HepG2 (cell line): ENCODE data around the gene ANKRD35. TPM values are rescaled to one million over a fixed set of nuclear protein-coding genes. Genes with fewer than 3 reads are reported as not detected.

ENCODE experiments used
- AFF4 ChIP-seq: sonication (generic); formaldehyde crosslinking; IDR thresholded peaks from 2 replicates; pipeline ENCODE4 v1.4.0; 2020; ENCODE audit warnings: missing genetic modification reagents
- AHDC1 ChIP-seq: sonication (generic); formaldehyde crosslinking; IDR thresholded peaks from 2 replicates; pipeline ENCODE4 v1.5.1; 2020; ENCODE audit warnings: mild to moderate bottlenecking, missing genetic modification reagents, borderline replicate concordance
- ELF4 ChIP-seq: sonication (generic); formaldehyde crosslinking; IDR thresholded peaks from 2 replicates; pipeline ENCODE4 v1.5.0; 2020; ENCODE audit warnings: missing genetic modification reagents, mild to moderate bottlenecking, moderate library complexity, borderline replicate concordance
- HOXA3 ChIP-seq: sonication (generic); formaldehyde crosslinking; IDR thresholded peaks from 2 replicates; pipeline ENCODE4 v1.5.0; 2020; ENCODE audit warnings: missing genetic modification reagents
- KDM2A ChIP-seq: sonication (generic); formaldehyde crosslinking; IDR thresholded peaks from 2 replicates; pipeline ENCODE4 v1.4.0; 2020; ENCODE audit warnings: low read depth, missing genetic modification reagents, borderline replicate concordance
- KLF12 ChIP-seq: sonication (generic); formaldehyde crosslinking; IDR thresholded peaks from 2 replicates; pipeline ENCODE4 v1.4.0; 2020; ENCODE audit warnings: missing genetic modification reagents, borderline replicate concordance
- SMARCC2 ChIP-seq: fragments of 450-650 bp; IDR thresholded peaks from 2 replicates; pipeline ENCODE4 v1.6.1; 2017; ENCODE audit warnings: antibody characterized with exemption, mild to moderate bottlenecking
- SNAPC5 ChIP-seq: sonication (generic); formaldehyde crosslinking; IDR thresholded peaks from 2 replicates; pipeline ENCODE4 v1.8.1; 2023; ENCODE audit warnings: mild to moderate bottlenecking, missing genetic modification reagents, borderline replicate concordance
- TOPORS ChIP-seq: sonication (generic); formaldehyde crosslinking; IDR thresholded peaks from 2 replicates; pipeline ENCODE4 v1.8.0; 2023; ENCODE audit warnings: mild to moderate bottlenecking, missing genetic modification reagents
- ZNF687 ChIP-seq: sonication (generic); formaldehyde crosslinking; IDR thresholded peaks from 2 replicates; pipeline ENCODE4 v1.5.1; 2020; ENCODE audit warnings: mild to moderate bottlenecking, missing genetic modification reagents, moderate library complexity
- ZNF749 ChIP-seq: sonication (generic); formaldehyde crosslinking; IDR thresholded peaks from 2 replicates; pipeline ENCODE4 v1.8.0; 2022; ENCODE audit warnings: mild to moderate bottlenecking, missing genetic modification reagents, moderate library complexity, borderline replicate concordance
- ZSCAN12 ChIP-seq: sonication (generic); formaldehyde crosslinking; IDR thresholded peaks from 2 replicates; pipeline ENCODE4 v1.9.0; 2021; ENCODE audit warnings: mild to moderate bottlenecking, missing genetic modification reagents
- ZSCAN9 ChIP-seq: IDR thresholded peaks from 2 replicates; pipeline ENCODE4 v1.6.1; 2016; ENCODE audit warnings: borderline replicate concordance
- polyA plus RNA-seq, 8 experiments: library from polyadenylated mRNA; depleted of rRNA in 3 of 8; stranded (reverse) in 7 of 8; unstranded in 1 of 8; fragments of >200 nt; fragmentation: Illumina TruSeq in 4 of 8; extraction: Trizol in 4 of 8; gene quantifications; 2 replicates each; pipeline versions ENCODE4 v1.2.1 to v1.2.3, GENCODE V29; 2011 to 2016; ENCODE audit warnings: low read depth in 4 of 8, missing spikeins in 1 of 8, mixed read lengths in 1 of 8; ENCODE audit not compliant: insufficient read depth in 1 of 8
- total RNA-seq, 5 experiments: library from RNA; depleted of rRNA; stranded (reverse); fragments of >200 nt; fragmentation: Illumina TruSeq; extraction: Trizol; gene quantifications; 2 replicates each; pipeline ENCODE4 v1.2.3, GENCODE V29; 2016; ENCODE audit warnings: low read depth in 1 of 5

ANKRD35 gene
- total and polyA plus RNA-seq, 2 of the 13 experiments (the other 11 are each of a cell fraction or from before 2014, with no cell fraction given), result 0.02 TPM; not detected in 1

- no peak for TF ChIP-seq AFF4 (CRISPR knock-in tag)
- no peak for TF ChIP-seq KLF12 (CRISPR knock-in tag)
- 0 out of 2 replicates have a peak, but pooled peaks have one; percentile 31 for TF ChIP-seq ZNF749 (CRISPR knock-in tag)
- TF ChIP-seq ELF4 (CRISPR knock-in tag), result no peak
- TF ChIP-seq ZSCAN12, result peak; percentile 65; the same call in 1 of the 2 replicates
- TF ChIP-seq SMARCC2, result no peak
- TF ChIP-seq KDM2A, result peak; percentile 78
- 0 out of 2 replicates have a peak, but pooled peaks have one; percentile 30 for TF ChIP-seq AHDC1
- peak; percentile 72 for TF ChIP-seq ZNF687 (CRISPR knock-in tag)
- TF ChIP-seq ZSCAN9 (CRISPR knock-in tag), result no peak
- TF ChIP-seq TOPORS (CRISPR knock-in tag), result no peak; the same call in 1 of the 2 replicates
- no peak for TF ChIP-seq SNAPC5
- peak; percentile 57; the same call in 1 of the 2 replicates for TF ChIP-seq HOXA3 (CRISPR knock-in tag)
Measured at GRCh38 chr1:145918144-145918991, 32.7 kb upstream of the ANKRD35 start, which contains the start of gene PEX11B (continued).
